Liver (tissue), 9 donors: ENCODE measurements around the gene GPHN. TPM values are rescaled to one million over a fixed set of nuclear protein-coding genes. Genes with fewer than 3 reads are reported as not detected.

Source experiments
- DNase-seq: peaks from one replicate; pipeline ENCODE4 v3.0.0-alpha.2; 2017; ENCODE audit warnings: low spot score
- H3K27ac ChIP-seq, 2 donors: one replicate each; pipeline ENCODE4 v1.7.0; 2013; ENCODE audit warnings: inconsistent platforms in 2 of 2, low read length in 2 of 2, control low read depth in 1 of 2, low read depth in 1 of 2, mild to moderate bottlenecking in 1 of 2
- H3K27me3 ChIP-seq, 4 donors: one replicate each; pipeline versions ENCODE4 v1.6.1 to v1.7.0; 2013; ENCODE audit warnings: low read length in 3 of 4, inconsistent platforms in 1 of 4, mild to moderate bottlenecking in 1 of 4, moderate library complexity in 1 of 4; ENCODE audit not compliant: control insufficient read depth in 4 of 4, insufficient read depth in 4 of 4
- H3K36me3 ChIP-seq, 4 donors: one replicate each; pipeline versions ENCODE4 v1.6.1 to v1.7.0; 2013; ENCODE audit warnings: low read length in 3 of 4, mild to moderate bottlenecking in 3 of 4, low read depth in 1 of 4, moderate library complexity in 1 of 4; ENCODE audit not compliant: control insufficient read depth in 4 of 4, insufficient read depth in 3 of 4
- H3K4me1 ChIP-seq, 4 donors: one replicate each; pipeline versions ENCODE4 v1.6.1 to v1.7.0; 2013; ENCODE audit warnings: low read length in 3 of 4, mild to moderate bottlenecking in 3 of 4, moderate library complexity in 1 of 4; ENCODE audit not compliant: control insufficient read depth in 4 of 4, insufficient read depth in 4 of 4
- H3K4me3 ChIP-seq, 3 donors: one replicate each; pipeline versions ENCODE4 v1.6.1 to v1.7.0; 2013; ENCODE audit warnings: low read length in 3 of 3, control low read depth in 1 of 3, low read depth in 1 of 3, mild to moderate bottlenecking in 1 of 3
- H3K9ac ChIP-seq, 2 donors: one replicate each; pipeline ENCODE4 v1.7.0; 2013; ENCODE audit warnings: low read length in 2 of 2, mild to moderate bottlenecking in 2 of 2, moderate library complexity in 2 of 2, control low read depth in 1 of 2, low read depth in 1 of 2
- H3K9me3 ChIP-seq, 4 donors: one replicate each; pipeline versions ENCODE4 v1.6.1 to v1.7.0; 2013; ENCODE audit warnings: low read length in 3 of 4; ENCODE audit not compliant: control insufficient read depth in 4 of 4
- EGR1 ChIP-seq, 2 donors: IDR thresholded peaks; 2 replicates each; pipeline ENCODE4 v1.6.1; 2016 to 2018; ENCODE audit warnings: antibody characterized with exemption in 2 of 2, low read depth in 2 of 2
- FOXA1 ChIP-seq: IDR thresholded peaks from 2 replicates; pipeline ENCODE4 v1.6.1; 2016; ENCODE audit warnings: antibody characterized with exemption
- FOXA2 ChIP-seq: IDR thresholded peaks from 2 replicates; pipeline ENCODE4 v1.6.1; 2016; ENCODE audit warnings: antibody characterized with exemption
- GABPA ChIP-seq, 2 donors: IDR thresholded peaks in 1 of 2; conservative IDR thresholded peaks in 1 of 2; 2 replicates each; pipeline ENCODE4 v1.6.1; 2016; ENCODE audit warnings: antibody characterized with exemption in 2 of 2, mild to moderate bottlenecking in 1 of 2, moderate library complexity in 1 of 2
- HNF4A ChIP-seq, 2 donors: conservative IDR thresholded peaks; 2 replicates each; pipeline ENCODE4 v1.6.1; 2016; ENCODE audit warnings: antibody characterized with exemption in 2 of 2, mild to moderate bottlenecking in 2 of 2
- JUND ChIP-seq, 2 donors: IDR thresholded peaks; 2 replicates each; pipeline ENCODE4 v1.6.1; 2016; ENCODE audit warnings: antibody characterized with exemption in 2 of 2
- RAD21 ChIP-seq, 2 donors: IDR thresholded peaks; 2 replicates each; pipeline ENCODE4 v1.6.1; 2016; ENCODE audit warnings: antibody characterized with exemption in 2 of 2, mild to moderate bottlenecking in 2 of 2
- RXRA ChIP-seq, 2 donors: IDR thresholded peaks; 2 replicates each; pipeline ENCODE4 v1.6.1; 2017 to 2018; ENCODE audit warnings: antibody characterized with exemption in 2 of 2, mild to moderate bottlenecking in 1 of 2
- SP1 ChIP-seq: IDR thresholded peaks from 2 replicates; pipeline ENCODE4 v1.6.1; 2018; ENCODE audit warnings: antibody characterized with exemption, mild to moderate bottlenecking
- TAF1 ChIP-seq: conservative IDR thresholded peaks from 2 replicates; pipeline ENCODE4 v1.6.1; 2016; ENCODE audit warnings: antibody characterized with exemption, mild to moderate bottlenecking
- YY1 ChIP-seq: IDR thresholded peaks from 2 replicates; pipeline ENCODE4 v1.6.1; 2016; ENCODE audit warnings: antibody characterized with exemption, mild to moderate bottlenecking
- WGBS: extraction: QIAGEN DNeasy Blood & Tissue Kit; methylation state at CpG from one replicate; pipeline ENCODE4 v1.1.7; 2013; 5-methylcytosine and 5-hydroxymethylcytosine counted together
- polyA plus RNA-seq, 2 donors: library from polyadenylated mRNA; stranded (reverse) in 1 of 2; unstranded in 1 of 2; fragments of 200-250 nt in 1 of 2; fragments of >200 nt in 1 of 2; fragmentation: Nextera tagmentation in 1 of 2; extraction: Ambion mirVana in 1 of 2; gene quantifications; one replicate each; pipeline versions ENCODE4 v1.2.1 to v1.2.3, GENCODE V29; 2013 to 2015
- total RNA-seq, 2 donors: library from RNA; depleted of rRNA; stranded (reverse); fragments of >200 nt; gene quantifications; one replicate each; pipeline ENCODE4 v1.2.3, GENCODE V29; 2014
- TF ChIP-seq, protein P1 (sequence below): IDR thresholded peaks from 2 replicates; pipeline ENCODE4 v1.6.1; 2016; ENCODE audit warnings: antibody characterized with exemption
- TF ChIP-seq, protein P2 (sequence below): IDR thresholded peaks from 2 replicates; pipeline ENCODE4 v1.6.1; 2016; ENCODE audit warnings: antibody characterized with exemption
- TF ChIP-seq, protein P3 (sequence below): IDR thresholded peaks from 2 replicates; pipeline ENCODE4 v1.6.1; 2016; ENCODE audit warnings: antibody characterized with exemption
- TF ChIP-seq, protein P4 (sequence below): fragments of 150-350 bp; IDR thresholded peaks from 2 replicates; pipeline ENCODE4 v1.5.1; 2017; ENCODE audit warnings: improper control_type of control experiment, low read depth, low read length; ENCODE audit not compliant: missing input control
- donor health status: healthy.
- donor health status: healthy.
- donor health status: healthy.
- donor health status: healthy.
- donor health status: healthy.

Gene GPHN
- total and polyA plus RNA-seq, 4 donors = 18.4 to 76.4 (median 47.4) TPM

DNA sequence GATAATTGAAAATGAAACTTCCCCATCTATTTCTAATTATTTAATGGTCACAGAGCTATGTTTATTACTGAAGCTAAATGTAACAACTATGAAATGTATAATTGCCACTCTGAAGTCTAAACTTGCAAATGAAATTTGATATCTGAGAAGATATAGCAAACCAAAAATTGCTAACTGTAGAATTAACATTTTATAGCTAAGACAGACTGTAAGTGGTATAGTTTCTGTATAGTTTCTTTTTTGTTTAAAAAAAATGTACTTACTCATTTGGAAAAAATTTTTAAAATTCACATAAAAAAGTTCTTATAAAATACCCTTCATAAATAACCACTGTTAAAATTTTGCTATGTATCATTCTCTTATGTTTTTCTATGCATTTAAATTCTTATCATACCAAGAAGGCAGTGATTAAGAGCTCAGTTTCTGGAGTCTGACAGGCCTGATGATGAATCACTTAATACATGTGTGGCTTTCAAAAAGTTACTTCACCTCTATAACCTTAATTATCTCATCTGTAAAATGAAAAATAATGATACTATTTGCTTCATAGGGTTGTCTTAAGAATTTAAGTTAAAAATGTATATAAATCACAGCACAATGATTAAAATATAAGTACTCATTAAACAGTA lies 466.6 kb downstream of the GPHN start:
- TF ChIP-seq EGR1 (IDR thresholded peaks at IDR 0.05; ENCODE audit: low read depth in 2 of 2) = no peak
- TF ChIP-seq, protein P1, sequence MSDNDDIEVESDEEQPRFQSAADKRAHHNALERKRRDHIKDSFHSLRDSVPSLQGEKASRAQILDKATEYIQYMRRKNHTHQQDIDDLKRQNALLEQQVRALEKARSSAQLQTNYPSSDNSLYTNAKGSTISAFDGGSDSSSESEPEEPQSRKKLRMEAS = no peak

DNA sequence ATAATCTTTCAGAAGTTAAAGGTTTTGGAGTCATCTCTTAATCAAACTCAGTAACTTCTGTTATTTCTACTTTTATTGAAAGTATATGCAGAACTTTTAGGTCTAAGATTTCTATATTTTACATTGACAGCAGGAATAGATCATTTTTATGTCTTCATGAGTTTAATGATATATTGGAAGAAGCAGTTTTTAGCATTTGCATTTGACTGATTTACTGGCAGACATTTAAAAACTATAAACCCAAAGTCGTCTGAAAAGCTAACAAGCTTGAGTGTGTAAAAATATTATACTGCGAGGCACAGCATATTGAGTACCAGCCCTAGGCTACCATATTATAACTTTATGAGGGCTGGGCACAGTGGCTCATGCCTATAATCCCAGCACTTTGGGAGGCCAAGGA lies 467.3 kb downstream of the GPHN start:
- DNase-seq = no peak
- WGBS = 93% methylated on average over 2 of the region's 2 CpGs
- Histone ChIP-seq H3K27ac (no peak overlapping the region), H3K9me3 (no peaks in the 10 kb centered on the region), H3K4me1 (no peaks in the 10 kb centered on the region), H3K4me3 (no peak overlapping the region), H3K27me3 (no peaks in the 10 kb centered on the region), H3K9ac (no peak overlapping the region), H3K36me3 (peaks cover 0 to 3% (median 3%) of the 10 kb centered on the region in 4 donors)
- TF ChIP-seq, protein P2, sequence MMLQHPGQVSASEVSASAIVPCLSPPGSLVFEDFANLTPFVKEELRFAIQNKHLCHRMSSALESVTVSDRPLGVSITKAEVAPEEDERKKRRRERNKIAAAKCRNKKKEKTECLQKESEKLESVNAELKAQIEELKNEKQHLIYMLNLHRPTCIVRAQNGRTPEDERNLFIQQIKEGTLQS = no peak
- TF ChIP-seq, protein P3, sequence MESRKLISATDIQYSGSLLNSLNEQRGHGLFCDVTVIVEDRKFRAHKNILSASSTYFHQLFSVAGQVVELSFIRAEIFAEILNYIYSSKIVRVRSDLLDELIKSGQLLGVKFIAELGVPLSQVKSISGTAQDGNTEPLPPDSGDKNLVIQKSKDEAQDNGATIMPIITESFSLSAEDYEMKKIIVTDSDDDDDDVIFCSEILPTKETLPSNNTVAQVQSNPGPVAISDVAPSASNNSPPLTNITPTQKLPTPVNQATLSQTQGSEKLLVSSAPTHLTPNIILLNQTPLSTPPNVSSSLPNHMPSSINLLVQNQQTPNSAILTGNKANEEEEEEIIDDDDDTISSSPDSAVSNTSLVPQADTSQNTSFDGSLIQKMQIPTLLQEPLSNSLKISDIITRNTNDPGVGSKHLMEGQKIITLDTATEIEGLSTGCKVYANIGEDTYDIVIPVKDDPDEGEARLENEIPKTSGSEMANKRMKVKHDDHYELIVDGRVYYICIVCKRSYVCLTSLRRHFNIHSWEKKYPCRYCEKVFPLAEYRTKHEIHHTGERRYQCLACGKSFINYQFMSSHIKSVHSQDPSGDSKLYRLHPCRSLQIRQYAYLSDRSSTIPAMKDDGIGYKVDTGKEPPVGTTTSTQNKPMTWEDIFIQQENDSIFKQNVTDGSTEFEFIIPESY = no peak
- TF ChIP-seq YY1 (no peak), TAF1 (no peak), SP1 (no peak), FOXA2 (no peak), GABPA (IDR thresholded peaks at IDR 0.05 in 1 of 2, conservative IDR thresholded peaks at IDR 0.05 in 1 of 2) (no peak), HNF4A (conservative IDR thresholded peaks at IDR 0.05) (no peak), FOXA1 (no peak), JUND (IDR thresholded peaks at IDR 0.05) (no peak), RXRA (IDR thresholded peaks at IDR 0.05) (no peak), RAD21 (IDR thresholded peaks at IDR 0.05) (no peak)
- TF ChIP-seq, protein P1 = no peak
- TF ChIP-seq, protein P4, sequence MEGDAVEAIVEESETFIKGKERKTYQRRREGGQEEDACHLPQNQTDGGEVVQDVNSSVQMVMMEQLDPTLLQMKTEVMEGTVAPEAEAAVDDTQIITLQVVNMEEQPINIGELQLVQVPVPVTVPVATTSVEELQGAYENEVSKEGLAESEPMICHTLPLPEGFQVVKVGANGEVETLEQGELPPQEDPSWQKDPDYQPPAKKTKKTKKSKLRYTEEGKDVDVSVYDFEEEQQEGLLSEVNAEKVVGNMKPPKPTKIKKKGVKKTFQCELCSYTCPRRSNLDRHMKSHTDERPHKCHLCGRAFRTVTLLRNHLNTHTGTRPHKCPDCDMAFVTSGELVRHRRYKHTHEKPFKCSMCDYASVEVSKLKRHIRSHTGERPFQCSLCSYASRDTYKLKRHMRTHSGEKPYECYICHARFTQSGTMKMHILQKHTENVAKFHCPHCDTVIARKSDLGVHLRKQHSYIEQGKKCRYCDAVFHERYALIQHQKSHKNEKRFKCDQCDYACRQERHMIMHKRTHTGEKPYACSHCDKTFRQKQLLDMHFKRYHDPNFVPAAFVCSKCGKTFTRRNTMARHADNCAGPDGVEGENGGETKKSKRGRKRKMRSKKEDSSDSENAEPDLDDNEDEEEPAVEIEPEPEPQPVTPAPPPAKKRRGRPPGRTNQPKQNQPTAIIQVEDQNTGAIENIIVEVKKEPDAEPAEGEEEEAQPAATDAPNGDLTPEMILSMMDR = no peak

More for the DNA sequence above, 466.6 kb downstream of the GPHN start:
- Histone ChIP-seq H3K27me3 (no peaks in the 10 kb centered on the region), H3K4me1 (no peaks in the 10 kb centered on the region), H3K4me3 (no peak overlapping the region), H3K36me3 (peaks cover 0 to 3% (median 3%) of the 10 kb centered on the region in 4 donors), H3K9ac (no peak overlapping the region), H3K9me3 (no peaks in the 10 kb centered on the region), H3K27ac (no peak overlapping the region)
- DNase-seq = no peak
